PC-9 (cell line): ENCODE data around the gene DAPK1. TPM values are rescaled to one million over a fixed set of nuclear protein-coding genes. Genes with fewer than 3 reads are reported as not detected.

Experiments
- BruUV-seq: library from RNA; stranded (reverse); fragments of 400-500 nt; replicated peaks from 2 replicates; lab custom pipeline; 2021; lab: Mats Ljungman, UMichigan
- CTCF ChIA-PET: fragments of 300-600 bp; sonication (Branson Sonifier 250); formaldehyde crosslinking; loops from one replicate; lab custom pipeline; 2022; ENCODE audit warnings: antibody characterized with exemption; lab: Charles Lee
- POLR2A ChIA-PET: fragments of 300-600 bp; sonication (Branson Sonifier 250); formaldehyde crosslinking; loops from one replicate; lab custom pipeline; 2022; ENCODE audit warnings: antibody characterized with exemption; ENCODE audit not compliant: unreplicated experiment; lab: Charles Lee
- DNase-seq, 2 experiments: peaks; one replicate each; pipeline versions ENCODE4 v3.0.0 to v3.0.0-alpha.2; 2015 to 2022; ENCODE audit warnings: mixed read lengths in 1 of 2
- H2AFZ ChIP-seq: fragments of 200-600 bp; sonication (generic); 2 replicates; pipeline ENCODE4 v1.8.1; 2017; ENCODE audit warnings: antibody characterized with exemption
- H3F3A ChIP-seq: fragments of 200-600 bp; sonication (generic); 2 replicates; pipeline ENCODE4 v1.8.1; 2017; ENCODE audit warnings: antibody characterized with exemption, mild to moderate bottlenecking, low read depth; ENCODE audit not compliant: insufficient read depth
- H3K27ac ChIP-seq: fragments of 200-600 bp; sonication (generic); 2 replicates; pipeline ENCODE4 v1.6.1; 2016; ENCODE audit warnings: mixed run types
- H3K27me3 ChIP-seq: fragments of 200-600 bp; sonication (generic); 2 replicates; pipeline ENCODE4 v1.6.1; 2016; ENCODE audit warnings: low read depth, mixed run types; ENCODE audit not compliant: insufficient read depth
- H3K36me3 ChIP-seq: fragments of 200-600 bp; sonication (generic); 2 replicates; pipeline ENCODE4 v1.6.1; 2016; ENCODE audit warnings: low read depth, mixed run types
- H3K4me1 ChIP-seq: fragments of 200-600 bp; sonication (generic); replicated peaks from 2 replicates; pipeline ENCODE4 v1.6.1; 2016; ENCODE audit warnings: mixed run types; ENCODE audit not compliant: insufficient read depth
- H3K4me2 ChIP-seq: fragments of 200-600 bp; sonication (generic); 2 replicates; pipeline ENCODE4 v1.6.1; 2017; ENCODE audit warnings: mixed run types
- H3K4me3 ChIP-seq: fragments of 200-600 bp; sonication (generic); 2 replicates; pipeline ENCODE4 v1.6.1; 2016; ENCODE audit warnings: mixed run types
- H3K79me2 ChIP-seq: fragments of 200-600 bp; sonication (generic); 2 replicates; pipeline ENCODE4 v1.6.1; 2017; ENCODE audit warnings: low read depth, mixed run types
- H3K9me2 ChIP-seq: fragments of 200-600 bp; sonication (generic); 2 replicates; pipeline ENCODE4 v1.8.1; 2017; ENCODE audit warnings: mild to moderate bottlenecking; ENCODE audit not compliant: insufficient read depth
- H3K9me3 ChIP-seq: fragments of 200-600 bp; sonication (generic); 2 replicates; pipeline ENCODE4 v1.8.1; 2016; ENCODE audit warnings: low read depth; ENCODE audit not compliant: insufficient read depth
- H4K20me1 ChIP-seq: fragments of 200-600 bp; sonication (generic); 2 replicates; pipeline ENCODE4 v1.8.1; 2017; ENCODE audit not compliant: insufficient read depth
- CTCF ChIP-seq: fragments of 200-600 bp; sonication (generic); conservative IDR thresholded peaks from 2 replicates; pipeline ENCODE4 v1.6.1; 2017; ENCODE audit warnings: mixed run types, antibody characterized with exemption, mild to moderate bottlenecking, moderate library complexity
- EZH2 ChIP-seq: fragments of 200-600 bp; sonication (generic); IDR thresholded peaks from 2 replicates; pipeline ENCODE4 v1.8.0; 2017; ENCODE audit warnings: antibody characterized with exemption, low read depth
- intact Hi-C: fragments of 100-400 bp; cut with micrococcal nuclease; formaldehyde crosslinking; loops from one replicate; pipeline ENCODE4 v1.10.0; 2022; ENCODE audit not compliant: unreplicated experiment
- total RNA-seq: library from RNA; stranded (reverse); gene quantifications from 2 replicates; pipeline ENCODE4 v1.2.3, GENCODE V29; 2021

DAPK1 gene
- total RNA-seq, 1 experiment from 2014 or later = 100 TPM

GRCh38 chr9:87557996-87558395 lies 60.3 kb downstream of the DAPK1 start:
- BruUV-seq = no TSS peak
- H3K79me2 ChIP-seq = no peaks in the 10 kb centered on the region
- H2AFZ ChIP-seq = no peak overlapping the region
- intact Hi-C loops = no loop called here
- H4K20me1 ChIP-seq = no peaks in the 10 kb centered on the region
- H3K4me1 ChIP-seq = 0 out of 2 replicates have a peak, but pooled peaks cover under 1% of the 10 kb centered on the region
- POLR2A ChIA-PET = no interaction called here
- no peaks in the 10 kb centered on the region for H3K9me3 ChIP-seq
- H3K4me2 ChIP-seq = no peak overlapping the region
- no peak for TF ChIP-seq EZH2
- no peak for TF ChIP-seq CTCF
- H3K9me2 ChIP-seq = no peaks in the 10 kb centered on the region
- no peaks in the 10 kb centered on the region for H3K27me3 ChIP-seq
- DNase-seq = no peak
- CTCF ChIA-PET = no interaction called here
- H3K27ac ChIP-seq = no peak overlapping the region
- H3K4me3 ChIP-seq = no peak overlapping the region
- 0 out of 2 replicates have a peak, but pooled peaks cover under 1% of the 10 kb centered on the region for H3K36me3 ChIP-seq
- no peaks in the 10 kb centered on the region for H3F3A ChIP-seq

- H4K20me1 ChIP-seq = no peaks in the 10 kb centered on the region
- H3K27ac ChIP-seq = no peak overlapping the region
- no peak for DNase-seq
- peaks cover 8% of the 10 kb centered on the region; the same call in 1 of the 2 replicates for H3K4me1 ChIP-seq
- no peaks in the 10 kb centered on the region for H3K79me2 ChIP-seq
- H3K4me3 ChIP-seq = no peak overlapping the region
- no peak overlapping the region for H2AFZ ChIP-seq
- H3K36me3 ChIP-seq = 0 out of 2 replicates have a peak, but pooled peaks cover 6% of the 10 kb centered on the region
- POLR2A ChIA-PET = no interaction called here
- no peaks in the 10 kb centered on the region for H3F3A ChIP-seq
- H3K9me2 ChIP-seq = no peaks in the 10 kb centered on the region
- CTCF ChIA-PET = no interaction called here
- intact Hi-C loops = no loop called here
- BruUV-seq = no TSS peak
- H3K27me3 ChIP-seq = no peaks in the 10 kb centered on the region
- H3K4me2 ChIP-seq = no peak overlapping the region
- H3K9me3 ChIP-seq = no peaks in the 10 kb centered on the region
- TF ChIP-seq CTCF = no peak
- no peak for TF ChIP-seq EZH2
Measured at GRCh38 chr9:87558606-87559190, 61.0 kb downstream of the DAPK1 start.

GRCh38 chr9:87562062-87562461 lies 64.4 kb downstream of the DAPK1 start:
- H3K9me2 ChIP-seq = no peaks in the 10 kb centered on the region
- H4K20me1 ChIP-seq = no peaks in the 10 kb centered on the region
- ChIA-PET CTCF (no interaction called here), POLR2A (no interaction called here)
- H3K4me3 ChIP-seq = no peak overlapping the region
- no peak overlapping the region for H3K4me2 ChIP-seq
- BruUV-seq = no TSS peak
- peaks cover 13% of the 10 kb centered on the region; the same call in 1 of the 2 replicates for H3K4me1 ChIP-seq
- H3K36me3 ChIP-seq = 0 out of 2 replicates have a peak, but pooled peaks cover 6% of the 10 kb centered on the region
- intact Hi-C loops = no loop called here
- TF ChIP-seq CTCF (no peak), EZH2 (no peak)
- no peak overlapping the region for H3K27ac ChIP-seq
- no peaks in the 10 kb centered on the region for H3K79me2 ChIP-seq
- no peaks in the 10 kb centered on the region for H3K27me3 ChIP-seq
- DNase-seq = no peak
- H3K9me3 ChIP-seq = no peaks in the 10 kb centered on the region
- H3F3A ChIP-seq = no peaks in the 10 kb centered on the region
- no peak overlapping the region for H2AFZ ChIP-seq
